A172 (cell line): ENCODE results near the gene SPACA9. TPM values are rescaled to one million over a fixed set of nuclear protein-coding genes. Genes with fewer than 3 reads are reported as not detected.

Source experiments
- DNase-seq: peaks from one replicate; pipeline ENCODE4 v3.0.0-alpha.2; 2015; ENCODE audit warnings: low spot score
- total RNA-seq: library from RNA; depleted of rRNA; stranded (reverse); fragments of >200 nt; shearing (Covaris generic); gene quantifications from 2 replicates; pipeline ENCODE4 v1.2.3, GENCODE V29; 2014

Gene SPACA9
- total RNA-seq, 1 experiment from 2014 or later = 9.6 TPM

GRCh38 chr9:132863096-132863495 is 15.6 kb upstream of the SPACA9 start:
- DNase-seq = no peak

- no peak for DNase-seq
These were observed 14.4 kb upstream of the SPACA9 start for GRCh38 chr9:132864277-132864676.

- DNase-seq = no peak
These were observed 14.0 kb upstream of the SPACA9 start for GRCh38 chr9:132864691-132865090.

- no peak for DNase-seq
These were observed 11.8 kb upstream of the SPACA9 start for GRCh38 chr9:132866898-132867297.

GRCh38 chr9:132869266-132869665 is 9.4 kb upstream of the SPACA9 start:
- DNase-seq = no peak

DNA sequence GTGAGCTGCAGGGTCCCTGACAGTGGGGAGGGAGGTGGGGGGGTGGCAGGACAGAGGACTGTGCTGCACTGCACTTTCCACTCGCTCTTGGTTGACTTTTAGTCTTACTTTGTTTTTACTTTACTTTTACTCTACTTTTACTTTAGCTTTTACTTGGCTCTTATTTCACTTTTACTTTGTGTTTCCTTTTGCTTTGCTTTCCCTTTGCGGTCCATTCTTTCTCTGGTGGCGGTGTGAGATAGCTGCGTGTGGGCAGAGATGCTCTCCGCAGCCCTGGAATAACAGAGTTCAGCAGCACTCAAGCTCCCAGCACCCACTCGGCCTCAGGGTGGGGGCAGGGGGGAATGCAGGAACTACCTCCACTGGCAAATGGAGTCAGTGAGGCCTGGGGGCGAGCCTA is 5.3 kb upstream of the SPACA9 start:
- DNase-seq = no peak

DNA sequence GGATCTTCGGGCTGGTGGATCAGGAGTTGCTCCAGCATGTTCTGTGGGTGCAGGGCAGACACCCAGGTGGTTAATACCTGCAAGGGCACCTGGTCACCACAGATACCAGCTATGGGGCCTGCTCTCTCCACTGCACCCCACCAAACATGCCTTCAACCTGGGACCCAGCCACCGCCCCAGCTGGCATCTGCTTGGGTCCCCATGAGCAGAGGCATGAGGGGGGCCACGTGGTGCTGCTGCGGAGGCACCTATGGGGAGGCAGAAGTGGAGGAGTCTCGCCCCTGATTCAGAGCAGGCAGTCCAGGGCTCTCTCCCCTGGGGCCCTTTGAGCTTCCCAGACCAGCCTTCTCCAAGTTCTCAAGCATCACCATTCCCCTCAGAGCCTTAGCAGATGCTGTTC is 3.5 kb upstream of the SPACA9 start:
- DNase-seq = no peak

DNA sequence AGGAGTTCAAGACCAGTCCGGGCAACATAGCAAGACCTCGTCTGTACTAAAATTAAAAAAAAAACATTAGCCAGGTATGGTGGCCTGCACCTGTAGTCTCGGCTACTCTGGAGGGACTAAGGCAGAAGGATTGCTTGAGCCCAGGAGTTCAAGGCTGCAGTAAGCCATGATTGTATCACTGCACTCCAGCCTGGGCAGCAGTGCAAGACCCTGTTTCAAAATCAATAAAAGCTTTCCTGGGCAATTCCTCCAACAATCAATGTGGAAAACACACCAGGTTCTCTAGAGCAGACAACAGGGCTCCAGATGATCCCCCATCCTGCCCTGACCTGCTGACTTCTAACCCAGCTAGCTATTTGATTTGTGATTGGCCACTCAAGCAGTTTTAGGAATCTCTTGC is 1.8 kb upstream of the SPACA9 start:
- no peak for DNase-seq

GRCh38 chr9:132877458-132877823 is 1.3 kb upstream of the SPACA9 start:
- DNase-seq = no peak

- DNase-seq = peak; percentile 39
These were observed 639 bp upstream of the SPACA9 start, which contains the start of gene AK8 for GRCh38 chr9:132877824-132878694. Gene AK8 (minus strand): TSS chr9:132878284. CDS start chr9:132878255, 29 bp downstream.

DNA sequence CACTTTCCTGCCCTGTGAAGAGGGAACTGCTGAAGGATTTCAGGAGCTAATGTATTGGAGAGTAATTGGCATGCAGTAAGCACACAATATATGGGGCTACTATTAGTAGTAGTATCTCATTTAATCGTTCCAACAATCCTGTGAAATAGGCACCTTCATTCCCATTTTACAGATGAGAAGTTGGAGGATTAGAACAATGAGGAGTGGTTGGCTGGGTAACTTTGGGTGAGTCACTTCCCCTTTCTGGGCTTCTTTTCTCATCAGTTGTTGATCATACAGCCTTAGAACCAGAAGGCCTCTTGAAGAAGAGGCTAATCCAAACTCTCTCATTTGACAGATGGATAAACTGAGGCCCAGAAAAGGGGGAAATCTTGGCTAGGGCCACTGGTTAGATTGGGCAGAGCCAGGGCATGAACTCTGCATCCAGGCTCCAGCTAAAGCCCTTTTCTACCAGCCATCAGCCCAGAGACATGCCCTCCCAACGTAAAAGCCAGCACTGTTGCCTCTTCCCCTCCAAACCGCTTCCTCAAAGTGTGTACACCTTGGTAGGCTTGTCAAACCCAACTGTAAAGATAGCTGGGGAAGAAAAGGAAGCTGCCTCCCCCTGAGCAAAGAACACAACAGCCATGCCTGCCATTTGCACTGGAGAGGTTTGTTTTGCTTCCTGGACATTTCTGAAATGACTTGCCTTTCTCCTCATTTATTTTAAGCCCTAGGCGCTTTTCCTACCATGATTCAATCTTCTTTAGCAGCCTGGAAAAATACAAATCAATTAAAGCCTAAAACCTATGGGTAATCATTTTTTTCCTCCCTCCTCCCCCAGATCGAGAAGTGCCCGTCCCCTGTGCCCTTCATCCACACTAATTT is 992 bp downstream of the SPACA9 start:
- no peak for DNase-seq

DNA sequence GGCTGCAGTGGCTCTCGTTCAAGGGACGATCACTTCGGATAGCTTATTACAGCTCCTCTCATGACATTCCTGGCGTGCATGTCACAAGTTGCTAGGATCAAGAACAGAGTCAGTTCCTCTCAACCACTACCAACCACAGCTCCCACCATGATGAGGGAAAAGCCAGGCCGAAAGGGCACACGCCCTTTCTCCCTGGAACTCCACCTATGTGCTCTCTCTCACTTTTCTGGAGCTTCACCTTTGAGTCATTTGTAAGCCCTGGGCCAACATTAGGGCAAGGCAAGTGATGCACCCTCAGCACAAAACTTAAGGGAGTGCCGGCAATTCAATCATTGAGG is 1.6 kb downstream of the SPACA9 start:
- no peak for DNase-seq

GRCh38 chr9:132881826-132882225 is 3.1 kb downstream of the SPACA9 start:
- peak; percentile 13 for DNase-seq

DNA sequence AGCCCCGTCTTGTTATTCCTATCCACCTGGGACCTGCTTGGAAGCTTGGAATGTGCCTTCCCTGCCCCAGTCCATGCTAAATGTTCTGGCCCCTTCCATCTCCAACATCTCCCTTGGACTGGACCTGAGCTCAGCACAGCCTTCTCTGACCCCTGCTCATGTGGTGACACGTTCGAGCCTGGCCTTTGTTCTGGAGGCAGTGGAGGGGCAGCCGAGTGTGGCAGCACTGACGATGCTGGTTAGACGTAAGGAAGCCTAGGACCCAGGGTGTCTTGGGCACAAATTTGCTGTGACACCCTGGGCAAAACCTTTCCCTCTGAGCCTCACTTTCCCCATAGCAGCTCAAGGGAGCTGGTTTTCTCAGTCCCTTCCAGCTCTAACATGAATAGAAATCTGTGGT is 3.9 kb downstream of the SPACA9 start:
- no peak for DNase-seq

DNA sequence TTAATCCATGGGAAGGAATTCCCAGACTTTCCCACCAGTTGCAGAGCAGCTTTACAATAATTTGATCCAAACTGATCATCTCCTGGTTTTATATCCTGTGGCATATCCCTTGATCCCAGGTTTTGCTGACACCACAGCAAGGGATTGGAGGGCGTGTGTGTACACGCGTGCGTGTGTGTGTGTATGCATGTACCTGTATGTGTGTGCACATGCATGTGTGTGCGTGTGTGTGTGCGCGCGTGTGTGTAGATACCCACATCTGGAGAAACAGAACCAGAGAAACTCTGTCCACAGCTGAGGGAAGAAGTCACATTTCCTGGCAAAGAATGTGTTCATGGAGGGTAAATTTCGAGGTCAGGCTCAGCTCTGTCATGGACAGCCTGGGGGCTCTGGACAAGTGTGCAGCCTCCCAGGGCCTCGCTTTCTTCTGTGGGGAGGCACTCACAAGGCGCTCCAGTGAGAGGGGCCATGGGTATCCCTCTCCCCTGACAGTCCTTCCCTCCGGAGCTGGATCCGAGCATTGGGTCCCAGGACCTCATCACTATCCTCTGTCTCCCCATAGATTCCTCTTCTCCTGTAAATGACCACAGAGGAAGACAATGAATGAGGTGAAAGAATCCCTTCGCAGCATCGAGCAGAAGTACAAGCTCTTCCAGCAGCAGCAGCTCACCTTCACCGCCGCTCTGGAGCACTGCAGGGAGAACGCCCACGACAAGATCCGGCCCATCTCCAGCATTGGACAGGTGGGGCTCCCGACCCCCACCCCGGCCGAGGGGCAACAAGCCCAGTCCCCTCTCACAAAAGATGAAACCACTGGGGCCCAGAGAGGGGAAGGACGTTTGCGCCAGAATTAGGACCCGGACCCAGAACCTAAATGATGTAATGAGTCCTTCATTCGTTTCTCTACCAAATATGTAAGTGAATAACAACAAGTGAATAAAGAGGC is 4.9 kb downstream of the SPACA9 start:
- DNase-seq = no peak

- DNase-seq = no peak
These were observed 7.1 kb downstream of the SPACA9 start for GRCh38 chr9:132885720-132886333.

DNA sequence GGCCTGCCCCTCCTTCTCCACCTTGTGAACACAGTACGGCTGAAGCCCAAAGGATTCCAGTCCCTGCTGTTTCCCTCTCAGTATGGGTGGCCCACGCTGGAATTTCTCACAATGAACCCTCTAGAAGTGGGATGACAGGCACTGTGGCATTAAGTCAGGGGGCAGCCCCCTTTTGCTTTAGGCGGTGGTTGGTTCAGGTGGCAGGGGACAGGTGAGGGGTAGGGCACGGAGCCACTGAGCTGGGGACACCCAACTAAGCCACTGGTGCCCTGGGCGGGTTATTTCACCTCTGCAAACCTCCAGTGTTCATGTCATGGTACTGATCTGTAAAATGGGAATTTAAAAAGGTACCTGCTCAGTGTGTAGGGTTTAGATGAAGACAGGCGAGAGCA is 7.6 kb downstream of the SPACA9 start:
- no peak for DNase-seq

DNA sequence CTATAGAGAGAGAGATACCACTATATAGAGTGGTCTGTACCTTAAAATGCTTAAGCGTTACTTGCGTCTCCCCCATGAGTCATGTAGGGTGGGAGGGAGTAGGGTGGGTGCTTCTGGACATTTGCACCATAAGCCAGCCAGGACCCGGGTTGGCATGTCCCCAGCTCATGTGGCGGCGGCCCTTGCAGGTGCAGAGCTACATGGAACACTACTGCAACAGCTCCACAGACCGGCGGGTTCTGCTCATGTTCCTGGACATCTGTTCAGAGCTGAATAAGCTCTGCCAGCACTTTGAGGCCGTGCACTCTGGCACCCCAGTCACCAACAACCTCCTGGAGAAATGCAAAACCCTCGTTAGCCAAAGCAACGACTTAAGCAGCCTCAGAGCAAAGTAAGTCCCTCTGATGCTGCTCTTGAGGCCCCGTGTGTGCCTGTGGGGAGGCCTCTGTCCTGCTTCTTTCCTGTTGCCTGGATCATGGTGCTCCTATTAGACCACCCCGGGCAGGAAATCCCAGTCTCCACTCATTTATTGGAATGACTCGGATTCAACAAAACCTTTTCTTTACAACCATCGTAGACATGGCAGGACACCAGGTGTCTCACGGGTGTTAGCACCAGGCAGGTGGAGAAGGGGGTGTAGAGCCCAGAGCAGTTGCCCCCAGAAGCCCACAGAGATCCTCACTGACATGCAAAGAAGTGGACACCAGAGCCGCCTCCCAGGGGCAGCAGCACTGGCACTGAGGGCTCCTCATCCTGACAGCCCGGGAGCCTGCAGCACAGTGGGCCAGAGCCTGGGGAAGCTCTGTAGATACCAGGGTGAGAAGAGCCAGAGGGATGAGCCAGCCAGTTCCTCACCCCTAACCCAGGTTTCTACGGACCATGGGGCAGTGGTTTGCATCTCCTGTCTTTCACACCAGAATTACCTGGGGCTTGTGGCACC is 8.8 kb downstream of the SPACA9 start:
- no peak for DNase-seq

GRCh38 chr9:132888151-132888550 is 9.5 kb downstream of the SPACA9 start:
- DNase-seq = no peak

GRCh38 chr9:132892400-132892799 is 13.7 kb downstream of the SPACA9 start:
- DNase-seq = no peak
